Neural progenitor cell (in vitro differentiated cells): ENCODE measurements around the gene TOLLIP. TPM values are rescaled to one million over a fixed set of nuclear protein-coding genes. Genes with fewer than 3 reads are reported as not detected.
"Not testable (repeated sequence)": the region's sequence is repeated elsewhere in the genome, so short reads cannot be mapped to it uniquely, and the experiment has no call there.

Experiments used
- DNase-seq: peaks from one replicate; pipeline ENCODE4 v3.0.0-alpha.2; 2016; ENCODE audit warnings: low spot score
- H2AFZ ChIP-seq: fragments of 200-600 bp; sonication (generic); replicated peaks from 2 replicates; pipeline ENCODE4 v1.6.1; 2016; ENCODE audit warnings: antibody characterized with exemption
- H3F3A ChIP-seq: fragments of 200-600 bp; sonication (generic); 2 replicates; pipeline ENCODE4 v1.6.1; 2016; ENCODE audit warnings: antibody characterized with exemption, low read depth
- H3K27ac ChIP-seq: fragments of 200-600 bp; sonication (generic); 2 replicates; pipeline ENCODE4 v1.5.1; 2016; ENCODE audit warnings: mild to moderate bottlenecking
- H3K27me3 ChIP-seq: fragments of 200-600 bp; sonication (generic); 2 replicates; pipeline ENCODE4 v1.6.1; 2016; ENCODE audit warnings: mild to moderate bottlenecking, moderate library complexity
- H3K36me3 ChIP-seq: fragments of 200-600 bp; sonication (generic); 2 replicates; pipeline ENCODE4 v1.5.1; 2016
- H3K4me1 ChIP-seq: fragments of 200-600 bp; sonication (generic); 2 replicates; pipeline ENCODE4 v1.6.1; 2016; ENCODE audit warnings: mixed run types
- H3K4me2 ChIP-seq: fragments of 200-600 bp; sonication (generic); 2 replicates; pipeline ENCODE4 v1.6.1; 2016
- H3K4me3 ChIP-seq: fragments of 200-600 bp; sonication (generic); 2 replicates; pipeline ENCODE4 v1.5.1; 2016
- H3K79me2 ChIP-seq: fragments of 200-600 bp; sonication (generic); 2 replicates; pipeline ENCODE4 v1.6.1; 2016; ENCODE audit warnings: low read depth
- H3K9ac ChIP-seq: fragments of 200-600 bp; sonication (generic); 2 replicates; pipeline ENCODE4 v1.6.1; 2016
- H3K9me3 ChIP-seq: fragments of 200-600 bp; sonication (generic); 2 replicates; pipeline ENCODE4 v1.5.1; 2016; ENCODE audit warnings: low read depth
- H4K20me1 ChIP-seq: fragments of 200-600 bp; sonication (generic); 2 replicates; pipeline ENCODE4 v1.6.1; 2016; ENCODE audit warnings: low read depth
- H3K27ac Mint-ChIP-seq: 3 replicates; pipeline ENCODE4 v1.8.0; 2021; ENCODE audit warnings: mixed read lengths
- H3K27me3 Mint-ChIP-seq: 2 replicates; pipeline ENCODE4 v1.8.0; 2022; ENCODE audit warnings: low read depth, mild to moderate bottlenecking, inconsistent platforms, moderate library complexity, mixed read lengths; ENCODE audit not compliant: insufficient read depth
- H3K36me3 Mint-ChIP-seq: 3 replicates; pipeline ENCODE4 v1.8.0; 2021; ENCODE audit warnings: mixed read lengths
- H3K4me1 Mint-ChIP-seq: 3 replicates; pipeline ENCODE4 v1.8.0; 2021; ENCODE audit warnings: mixed read lengths
- H3K4me3 Mint-ChIP-seq: 3 replicates; pipeline ENCODE4 v1.8.0; 2021; ENCODE audit warnings: mild to moderate bottlenecking, moderate library complexity, mixed read lengths
- H3K9me3 Mint-ChIP-seq: 3 replicates; pipeline ENCODE4 v1.8.0; 2020; ENCODE audit warnings: mixed read lengths
- CTCF ChIP-seq: fragments of 200-600 bp; sonication (generic); IDR thresholded peaks from 2 replicates; pipeline ENCODE4 v1.5.1; 2017; ENCODE audit warnings: antibody characterized with exemption, mild to moderate bottlenecking
- EZH2 ChIP-seq: fragments of 200-600 bp; sonication (generic); IDR thresholded peaks from 2 replicates; pipeline ENCODE4 v1.6.1; 2017; ENCODE audit warnings: antibody characterized with exemption, mild to moderate bottlenecking, moderate library complexity
- EZH2phosphoT487 ChIP-seq: fragments of 200-600 bp; sonication (generic); IDR thresholded peaks from 2 replicates; pipeline ENCODE4 v1.6.1; 2017; ENCODE audit warnings: antibody characterized with exemption
- total RNA-seq: library from RNA; depleted of rRNA; stranded (reverse); fragments of >200 nt; gene quantifications from 2 replicates; pipeline ENCODE4 v1.2.3, GENCODE V29; 2015; ENCODE audit warnings: low replicate concordance

TOLLIP gene
- total RNA-seq, 1 donor from 2014 or later, result 8.5 TPM

GRCh38 chr11:1267441-1268100 lies 41.9 kb downstream of the TOLLIP start:
- Mint-ChIP-seq H3K36me3 (peaks cover 4% of the 10 kb centered on the region), H3K4me1 (peaks cover 12% of the 10 kb centered on the region), H3K4me3 (no peak overlapping the region), H3K27ac (no peak overlapping the region), H3K9me3 (peaks cover 15% of the 10 kb centered on the region), H3K27me3 (peaks cover 6% of the 10 kb centered on the region)
- no peak overlapping the region for H3K27ac ChIP-seq
- no peaks in the 10 kb centered on the region for H3K9me3 ChIP-seq
- H2AFZ ChIP-seq, result no peak overlapping the region
- H3K36me3 ChIP-seq, result no peaks in the 10 kb centered on the region
- no peaks in the 10 kb centered on the region for H3K27me3 ChIP-seq
- no peak for TF ChIP-seq EZH2
- no peak for TF ChIP-seq EZH2phosphoT487
- no peak for TF ChIP-seq CTCF
- H3F3A ChIP-seq, result no peaks in the 10 kb centered on the region
- no peak for DNase-seq
- no peaks in the 10 kb centered on the region for H3K79me2 ChIP-seq
- no peak overlapping the region for H3K4me2 ChIP-seq
- no peak overlapping the region for H3K9ac ChIP-seq
- H4K20me1 ChIP-seq, result no peaks in the 10 kb centered on the region
- no peak overlapping the region for H3K4me3 ChIP-seq
- H3K4me1 ChIP-seq, result peaks cover 6% of the 10 kb centered on the region

GRCh38 chr11:1266976-1267375 lies 42.5 kb downstream of the TOLLIP start:
- not testable (repeated sequence) for H3K27ac Mint-ChIP-seq, H3K27ac ChIP-seq, DNase-seq, H3K4me3 Mint-ChIP-seq, H3K9me3 ChIP-seq, H3K36me3 ChIP-seq, H3K4me2 ChIP-seq, H3K4me3 ChIP-seq, H3K36me3 Mint-ChIP-seq, H3K27me3 ChIP-seq, H3K27me3 Mint-ChIP-seq, H2AFZ ChIP-seq, H3K9ac ChIP-seq, H3K79me2 ChIP-seq, H4K20me1 ChIP-seq, H3F3A ChIP-seq
- Mint-ChIP-seq H3K9me3 (peaks cover 15% of the 10 kb centered on the region), H3K4me1 (peaks cover 13% of the 10 kb centered on the region)
- peaks cover 10% of the 10 kb centered on the region for H3K4me1 ChIP-seq

- H3K79me2 ChIP-seq, H3F3A ChIP-seq, H2AFZ ChIP-seq, DNase-seq, H3K9ac ChIP-seq, H3K27me3 Mint-ChIP-seq, H3K27me3 ChIP-seq, H3K9me3 ChIP-seq, H3K36me3 Mint-ChIP-seq, H3K27ac Mint-ChIP-seq, H3K36me3 ChIP-seq, H3K4me3 Mint-ChIP-seq, H3K27ac ChIP-seq, H3K4me1 Mint-ChIP-seq, H4K20me1 ChIP-seq, H3K4me3 ChIP-seq, H3K4me2 ChIP-seq: not testable (repeated sequence)
- peaks cover 15% of the 10 kb centered on the region for H3K9me3 Mint-ChIP-seq
- peaks cover 11% of the 10 kb centered on the region for H3K4me1 ChIP-seq
These were observed 44.0 kb downstream of the TOLLIP start for GRCh38 chr11:1265480-1265879.

GRCh38 chr11:1264444-1264843 lies 45.0 kb downstream of the TOLLIP start:
- not testable (repeated sequence) for H3K79me2 ChIP-seq, H3K4me1 Mint-ChIP-seq, H3K36me3 ChIP-seq, H3K36me3 Mint-ChIP-seq, H2AFZ ChIP-seq, H3K4me3 ChIP-seq, H3K27ac ChIP-seq, H3K27me3 ChIP-seq, H3K27ac Mint-ChIP-seq, DNase-seq, H3K9ac ChIP-seq, H3K4me3 Mint-ChIP-seq, H3K4me2 ChIP-seq, H3K27me3 Mint-ChIP-seq, H3F3A ChIP-seq, H4K20me1 ChIP-seq, H3K9me3 ChIP-seq
- H3K4me1 ChIP-seq, result peaks cover 11% of the 10 kb centered on the region
- TF ChIP-seq CTCF, result peak; percentile 35
- peaks cover 15% of the 10 kb centered on the region for H3K9me3 Mint-ChIP-seq
